PC-3 (cell line): ENCODE results near the gene RPTN. TPM values are rescaled to one million over a fixed set of nuclear protein-coding genes. Genes with fewer than 3 reads are reported as not detected.
A peak's percentile ranks its signal among the peaks of the same experiment; 100 is the strongest.

ENCODE experiments used
- ATAC-seq: fragments of 200-7000 bp; cut with Tn5 transposase; 2 replicates; pipeline ENCODE4 v1.9.1; 2020; ENCODE audit warnings: mild to moderate bottlenecking, moderate library complexity
- BruUV-seq: library from RNA; stranded (reverse); fragments of 400-500 nt; replicated peaks from 2 replicates; lab custom pipeline; 2021; lab: Mats Ljungman, UMichigan
- CTCF ChIA-PET: fragments of 300-600 bp; sonication (Branson Sonifier 250); formaldehyde crosslinking; loops from one replicate; lab custom pipeline; 2022; ENCODE audit warnings: antibody characterized with exemption; lab: Charles Lee
- POLR2A ChIA-PET: fragments of 300-600 bp; sonication (Branson Sonifier 250); formaldehyde crosslinking; loops from one replicate; lab custom pipeline; 2022; ENCODE audit warnings: antibody characterized with exemption; ENCODE audit not compliant: unreplicated experiment; lab: Charles Lee
- DNase-seq: peaks from one replicate; pipeline ENCODE4 v3.0.0-alpha.2; 2015
- H2AFZ ChIP-seq: fragments of 300-600 bp; sonication (generic); 2 replicates; pipeline ENCODE4 v1.6.0; 2016; ENCODE audit warnings: antibody characterized with exemption, low read length
- H3F3A ChIP-seq: fragments of 300-600 bp; sonication (generic); one replicate; pipeline ENCODE4 v1.6.0; 2017; ENCODE audit warnings: antibody characterized with exemption, low read length, control low read depth, mild to moderate bottlenecking; ENCODE audit not compliant: unreplicated experiment
- H3K27ac ChIP-seq: fragments of 300-600 bp; sonication (generic); 2 replicates; pipeline ENCODE4 v1.5.1; 2016; ENCODE audit warnings: mild to moderate bottlenecking, low read length
- H3K27me3 ChIP-seq: fragments of 300-600 bp; sonication (generic); 2 replicates; pipeline ENCODE4 v1.6.1; 2016; ENCODE audit warnings: low read length, mixed read lengths
- H3K36me3 ChIP-seq: fragments of 300-600 bp; sonication (generic); 2 replicates; pipeline ENCODE4 v1.6.1; 2016; ENCODE audit warnings: low read depth, mixed run types, low read length, mixed read lengths
- H3K4me1 ChIP-seq: fragments of 300-600 bp; sonication (generic); 2 replicates; pipeline ENCODE4 v1.5.1; 2016; ENCODE audit warnings: low read length; ENCODE audit not compliant: insufficient read depth
- H3K4me2 ChIP-seq: fragments of 300-600 bp; sonication (generic); 2 replicates; pipeline ENCODE4 v1.6.0; 2016; ENCODE audit warnings: low read length
- H3K4me3 ChIP-seq: fragments of 300-600 bp; sonication (generic); 2 replicates; pipeline ENCODE4 v1.5.1; 2016; ENCODE audit warnings: mild to moderate bottlenecking, low read length, mixed read lengths
- H3K79me2 ChIP-seq: fragments of 300-600 bp; sonication (generic); 2 replicates; pipeline ENCODE4 v1.6.1; 2017; ENCODE audit warnings: low read length, mixed read lengths
- H3K9ac ChIP-seq: fragments of 300-600 bp; sonication (generic); 2 replicates; pipeline ENCODE4 v1.6.0; 2016; ENCODE audit warnings: mild to moderate bottlenecking, low read length
- H3K9me2 ChIP-seq: fragments of 300-600 bp; sonication (generic); replicated peaks from 2 replicates; pipeline ENCODE4 v1.6.1; 2016; ENCODE audit warnings: mixed run types, low read length, mixed read lengths
- H3K9me3 ChIP-seq: fragments of 300-600 bp; sonication (generic); 2 replicates; pipeline ENCODE4 v1.6.1; 2016; ENCODE audit warnings: low read length, mixed read lengths
- H4K20me1 ChIP-seq: fragments of 300-600 bp; sonication (generic); 2 replicates; pipeline ENCODE4 v1.6.1; 2016; ENCODE audit warnings: low read length, mixed read lengths
- EZH2 ChIP-seq: fragments of 300-600 bp; sonication (generic); IDR thresholded peaks from one replicate; pipeline ENCODE4 v1.6.1; 2017; ENCODE audit warnings: antibody characterized with exemption, mild to moderate bottlenecking, low read length; ENCODE audit not compliant: unreplicated experiment
- EZH2phosphoT487 ChIP-seq: fragments of 300-600 bp; sonication (generic); IDR thresholded peaks from 2 replicates; pipeline ENCODE4 v1.6.1; 2018; ENCODE audit warnings: mild to moderate bottlenecking, antibody characterized with exemption, low read length, borderline replicate concordance
- intact Hi-C: fragments of 100-400 bp; cut with micrococcal nuclease; formaldehyde crosslinking; loops from 2 replicates; pipeline ENCODE4 v1.9.0; 2023
- total RNA-seq: library from RNA; depleted of rRNA; stranded (reverse); fragments of >200 nt; gene quantifications from 2 replicates; pipeline ENCODE4 v1.2.3, GENCODE V29; 2014
- TF ChIP-seq, protein P1 (sequence below): fragments of 300-600 bp; sonication (generic); conservative IDR thresholded peaks from 2 replicates; pipeline ENCODE4 v1.5.1; 2017; ENCODE audit warnings: antibody characterized with exemption, low read depth, mild to moderate bottlenecking, low read length

Gene RPTN
- total RNA-seq, 1 experiment from 2014 or later = not detected

DNA sequence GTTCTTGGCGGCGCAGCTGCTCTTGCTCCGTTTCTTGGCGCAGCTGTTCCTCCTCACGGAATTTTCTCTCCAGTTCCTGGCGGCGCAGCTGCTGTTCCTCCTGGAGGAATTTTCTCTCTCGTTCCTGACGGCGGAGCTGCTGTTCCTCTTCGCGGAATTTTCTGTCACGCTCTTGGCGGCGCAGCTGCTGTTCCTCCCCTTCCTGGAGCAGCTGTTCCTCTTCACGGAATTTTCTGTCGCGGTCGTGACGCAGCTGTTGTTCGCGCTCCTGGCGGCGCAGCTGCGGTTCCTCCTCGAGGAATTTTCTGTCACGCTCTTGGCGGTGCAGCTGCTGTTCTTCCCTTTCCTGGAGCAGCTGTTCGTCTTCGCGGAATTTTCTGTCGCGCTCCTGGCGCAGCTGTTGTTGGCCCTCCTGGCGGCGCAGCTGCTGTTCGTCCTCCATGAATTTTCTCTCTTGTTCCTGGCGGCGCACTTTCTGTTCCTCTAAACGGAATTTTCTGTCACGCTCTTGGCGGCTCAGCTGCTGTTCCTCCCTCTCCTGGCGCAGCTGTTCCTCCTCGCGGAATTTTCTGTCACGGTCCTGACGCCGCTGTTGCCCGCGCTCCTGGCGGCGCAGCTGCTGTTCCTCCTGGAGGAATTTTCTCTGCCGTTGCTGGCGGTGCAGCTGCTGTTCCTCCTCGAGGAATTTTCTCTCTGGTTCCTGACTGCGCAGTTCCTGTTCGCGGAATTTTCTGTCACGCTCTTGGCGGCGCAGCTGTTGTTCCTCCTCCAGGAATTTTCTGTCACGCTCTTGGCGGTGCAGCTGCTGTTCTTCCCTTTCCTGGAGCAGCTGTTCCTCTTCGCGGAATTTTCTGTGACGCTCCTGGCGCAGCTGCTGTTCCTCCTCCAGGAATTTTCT is 50.8 kb downstream of the RPTN start:
- peaks cover 98% of the 10 kb centered on the region for H3K27me3 ChIP-seq
- H3K9me3 ChIP-seq = no peaks in the 10 kb centered on the region
- no peaks in the 10 kb centered on the region for H3K79me2 ChIP-seq
- no TSS peak for BruUV-seq
- no peak overlapping the region for H3K27ac ChIP-seq
- peak overlapping the region; percentile 95 for H3K4me2 ChIP-seq
- no peaks in the 10 kb centered on the region for H3F3A ChIP-seq
- ATAC-seq = no peak
- no peaks in the 10 kb centered on the region for H4K20me1 ChIP-seq
- H3K4me1 ChIP-seq = peaks cover 42% of the 10 kb centered on the region
- H3K4me3 ChIP-seq = peak overlapping the region; percentile 71
- intact Hi-C loops = loop anchor here (2.0 kb wide), 1 partner anchor 55 kb away; no protein-coding TSS in a partner anchor
- DNase-seq = no peak
- H3K9me2 ChIP-seq = no peaks in the 10 kb centered on the region
- peak overlapping the region; percentile 91 for H2AFZ ChIP-seq
- TF ChIP-seq EZH2phosphoT487 (no peak), EZH2 (no peak)
- TF ChIP-seq, protein P1, sequence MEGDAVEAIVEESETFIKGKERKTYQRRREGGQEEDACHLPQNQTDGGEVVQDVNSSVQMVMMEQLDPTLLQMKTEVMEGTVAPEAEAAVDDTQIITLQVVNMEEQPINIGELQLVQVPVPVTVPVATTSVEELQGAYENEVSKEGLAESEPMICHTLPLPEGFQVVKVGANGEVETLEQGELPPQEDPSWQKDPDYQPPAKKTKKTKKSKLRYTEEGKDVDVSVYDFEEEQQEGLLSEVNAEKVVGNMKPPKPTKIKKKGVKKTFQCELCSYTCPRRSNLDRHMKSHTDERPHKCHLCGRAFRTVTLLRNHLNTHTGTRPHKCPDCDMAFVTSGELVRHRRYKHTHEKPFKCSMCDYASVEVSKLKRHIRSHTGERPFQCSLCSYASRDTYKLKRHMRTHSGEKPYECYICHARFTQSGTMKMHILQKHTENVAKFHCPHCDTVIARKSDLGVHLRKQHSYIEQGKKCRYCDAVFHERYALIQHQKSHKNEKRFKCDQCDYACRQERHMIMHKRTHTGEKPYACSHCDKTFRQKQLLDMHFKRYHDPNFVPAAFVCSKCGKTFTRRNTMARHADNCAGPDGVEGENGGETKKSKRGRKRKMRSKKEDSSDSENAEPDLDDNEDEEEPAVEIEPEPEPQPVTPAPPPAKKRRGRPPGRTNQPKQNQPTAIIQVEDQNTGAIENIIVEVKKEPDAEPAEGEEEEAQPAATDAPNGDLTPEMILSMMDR = no peak
- no peaks in the 10 kb centered on the region for H3K36me3 ChIP-seq
- ChIA-PET POLR2A (no interaction called here), CTCF (interaction anchor here (0.6 kb wide), 1 partner anchor 33 kb away, joined by 3 read pairs; no protein-coding TSS in a partner anchor)
- H3K9ac ChIP-seq = no peak overlapping the region

DNA sequence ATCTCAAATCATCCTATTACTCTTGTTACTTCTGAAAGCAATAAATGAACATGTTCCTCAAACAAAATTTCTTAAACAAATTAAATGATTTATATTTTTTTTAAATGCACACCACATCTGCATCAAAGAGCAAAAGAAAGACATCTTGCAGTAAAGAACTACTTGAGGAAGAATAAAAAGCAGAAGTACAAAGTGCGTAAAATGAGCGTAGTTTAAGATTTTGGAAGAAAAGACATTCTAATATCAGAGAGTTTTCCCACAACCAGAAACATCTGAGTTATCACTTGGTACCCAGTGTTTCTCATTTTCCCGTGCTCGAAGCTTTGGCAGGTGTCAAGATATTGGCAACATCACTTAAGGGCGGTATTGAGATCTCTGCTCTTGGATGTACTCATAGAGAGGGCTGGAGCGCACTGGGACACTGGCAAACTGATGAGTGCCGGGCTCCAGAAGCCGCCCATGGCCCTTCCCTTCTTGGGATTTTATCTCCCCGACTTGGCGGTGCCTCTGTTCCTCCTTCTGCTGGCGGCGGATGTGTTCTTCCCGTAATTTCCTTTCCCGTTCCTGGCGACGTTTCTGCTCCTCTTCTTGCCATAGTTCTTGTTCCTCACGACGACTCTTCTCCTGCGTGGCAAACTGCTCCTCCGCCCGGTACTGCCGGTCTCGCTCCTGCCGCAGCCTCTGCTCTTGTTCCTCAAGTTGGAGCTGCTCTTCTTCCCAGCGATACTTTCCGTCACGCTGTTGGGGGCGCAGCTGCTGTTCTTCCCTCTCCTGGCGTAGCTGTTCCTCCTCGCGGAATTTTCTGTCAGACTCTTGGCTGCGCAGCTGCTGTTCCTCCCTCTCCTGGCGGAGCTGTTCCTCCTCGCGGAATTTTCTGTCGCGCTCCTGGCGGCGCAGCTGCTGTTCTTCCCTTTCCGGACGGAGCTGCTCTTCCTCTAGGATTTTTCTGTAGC is 51.7 kb downstream of the RPTN start:
- POLR2A ChIA-PET = no interaction called here
- TF ChIP-seq EZH2 = no peak
- TF ChIP-seq EZH2phosphoT487 = no peak
- TF ChIP-seq, protein P1 = no peak
- Histone ChIP-seq H3K27ac (no peak overlapping the region), H3K79me2 (no peaks in the 10 kb centered on the region), H3K27me3 (peaks cover 98% of the 10 kb centered on the region), H3F3A (no peaks in the 10 kb centered on the region), H3K4me3 (no peak overlapping the region), H2AFZ (no peak overlapping the region), H3K4me2 (no peak overlapping the region), H3K36me3 (no peaks in the 10 kb centered on the region), H4K20me1 (no peaks in the 10 kb centered on the region), H3K9ac (no peak overlapping the region), H3K9me2 (no peaks in the 10 kb centered on the region), H3K9me3 (no peaks in the 10 kb centered on the region), H3K4me1 (peaks cover 37% of the 10 kb centered on the region)
- BruUV-seq = no TSS peak
- intact Hi-C loops = no loop called here
- ATAC-seq (no peak), DNase-seq (no peak)
- CTCF ChIA-PET = no interaction called here
